HG03139 (cell line): ENCODE results near the gene UVRAG.
"Not testable (repeated sequence)": the region's sequence is repeated elsewhere in the genome, so short reads cannot be mapped to it uniquely, and the experiment has no call there.

Experiments used
- ATAC-seq: cut with Tn5 transposase; IDR thresholded peaks from one replicate; pipeline ENCODE4 v1.9.1; 2021; ENCODE audit not compliant: unreplicated experiment

UVRAG gene

DNA sequence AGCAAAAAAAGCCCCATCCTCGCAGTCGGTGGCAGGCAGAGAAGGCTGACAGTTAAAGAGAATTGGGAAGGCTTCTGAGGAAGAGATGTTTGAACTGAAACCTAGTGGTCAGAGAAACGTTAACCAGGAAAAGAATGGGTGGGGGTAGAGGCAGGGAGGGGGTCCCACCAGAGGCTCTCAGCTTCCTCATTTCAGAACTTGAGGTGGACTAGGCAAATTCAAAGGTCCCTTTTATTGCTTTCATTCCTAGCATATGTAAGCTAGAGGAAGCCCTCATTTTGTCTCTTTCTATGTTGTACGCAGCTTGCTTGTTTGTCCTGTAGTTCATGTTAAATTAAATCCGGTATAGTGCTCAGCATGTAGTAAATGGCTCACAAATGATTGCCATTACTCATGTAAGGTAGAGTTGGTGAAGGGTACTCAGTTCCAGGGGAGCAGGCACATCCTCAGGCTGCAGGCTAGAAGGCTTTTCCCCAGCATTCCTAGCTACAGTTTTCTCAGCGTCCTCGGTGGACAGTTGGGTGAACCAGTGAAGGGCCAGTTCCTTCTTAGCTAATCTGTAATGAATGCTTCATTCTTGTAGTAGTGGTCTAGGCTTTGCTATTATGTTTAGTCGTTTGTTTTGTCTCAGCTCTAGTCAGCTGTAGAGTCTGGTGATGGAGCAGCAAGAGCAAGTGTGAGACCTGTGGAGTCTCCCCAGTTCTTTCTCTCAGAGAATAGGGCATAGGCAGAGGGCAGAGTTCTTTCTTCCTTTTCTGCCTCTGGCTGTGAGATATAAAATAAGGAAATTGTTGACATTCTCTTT lies 58.6 kb downstream of the UVRAG start:
- ATAC-seq, result peak; percentile 77

- ATAC-seq, result no peak
These were observed 59.8 kb downstream of the UVRAG start for GRCh38 chr11:75874684-75875341.

DNA sequence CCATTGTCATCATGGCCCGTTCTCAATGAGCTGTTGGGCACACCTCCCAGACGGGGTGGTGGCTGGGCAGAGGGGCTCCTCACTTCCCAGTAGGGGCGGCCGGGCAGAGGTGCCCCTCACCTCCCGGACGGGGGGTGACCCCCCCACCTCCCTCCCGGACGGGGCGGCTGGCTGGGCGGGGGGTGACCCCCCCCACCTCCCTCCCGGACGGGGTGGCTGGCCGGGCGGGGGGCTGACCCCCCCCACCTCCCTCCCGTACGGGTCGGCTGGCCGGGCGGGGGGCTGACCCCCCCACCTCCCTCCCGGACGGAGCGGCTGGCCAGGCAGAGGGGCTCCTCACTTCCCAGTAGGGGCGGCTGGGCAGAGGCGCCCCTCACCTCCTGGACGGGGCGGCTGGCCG lies 62.3 kb downstream of the UVRAG start:
- not testable (repeated sequence) for ATAC-seq

- not testable (repeated sequence) for ATAC-seq
These were observed 62.9 kb downstream of the UVRAG start for GRCh38 chr11:75877931-75878330.

DNA sequence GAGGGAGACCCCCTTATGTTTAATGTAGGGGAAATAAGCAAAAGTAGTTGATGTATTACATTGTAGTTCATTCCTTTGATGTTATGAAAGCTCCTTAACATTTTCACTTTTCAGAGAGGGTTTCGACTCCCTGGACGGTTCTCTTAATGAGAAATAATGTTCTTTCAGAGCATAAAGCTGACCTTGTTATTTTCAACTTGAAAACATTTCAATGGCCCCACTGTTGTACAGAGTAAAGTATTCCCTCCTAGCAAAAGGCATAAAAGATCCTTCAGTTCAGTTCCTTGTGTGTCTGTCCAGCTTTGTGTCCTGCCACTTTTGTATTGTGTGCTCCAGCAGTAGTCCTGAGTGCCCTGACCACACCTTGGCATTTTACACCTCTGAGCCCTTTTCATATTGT lies 63.9 kb downstream of the UVRAG start:
- ATAC-seq, result no peak

GRCh38 chr11:75879737-75880136 lies 64.7 kb downstream of the UVRAG start:
- ATAC-seq, result no peak

GRCh38 chr11:75880343-75880742 lies 65.3 kb downstream of the UVRAG start:
- ATAC-seq, result not testable (repeated sequence)

DNA sequence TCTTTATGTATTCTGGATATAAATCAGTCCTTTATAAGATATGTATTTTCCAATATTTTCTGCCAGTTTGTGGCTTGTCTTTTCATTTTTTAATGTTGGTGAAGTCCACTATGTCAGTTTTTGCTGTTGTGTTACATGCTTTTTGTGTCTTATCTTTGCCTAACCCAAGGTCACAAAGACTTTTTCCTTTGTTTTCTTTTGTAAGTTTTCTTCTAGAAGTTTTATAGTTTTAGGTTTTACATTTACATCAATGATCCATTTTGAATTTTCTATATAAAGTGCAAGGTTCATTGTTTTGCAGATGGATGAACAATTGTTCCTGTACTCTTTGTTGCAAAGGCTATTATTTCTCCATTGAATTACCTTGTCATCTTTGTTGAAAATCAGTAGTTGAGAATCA lies 69.3 kb downstream of the UVRAG start:
- no peak for ATAC-seq

GRCh38 chr11:75888416-75888815 lies 73.4 kb downstream of the UVRAG start:
- no peak for ATAC-seq

- no peak for ATAC-seq
These were observed 77.1 kb downstream of the UVRAG start for GRCh38 chr11:75891947-75892739.

DNA sequence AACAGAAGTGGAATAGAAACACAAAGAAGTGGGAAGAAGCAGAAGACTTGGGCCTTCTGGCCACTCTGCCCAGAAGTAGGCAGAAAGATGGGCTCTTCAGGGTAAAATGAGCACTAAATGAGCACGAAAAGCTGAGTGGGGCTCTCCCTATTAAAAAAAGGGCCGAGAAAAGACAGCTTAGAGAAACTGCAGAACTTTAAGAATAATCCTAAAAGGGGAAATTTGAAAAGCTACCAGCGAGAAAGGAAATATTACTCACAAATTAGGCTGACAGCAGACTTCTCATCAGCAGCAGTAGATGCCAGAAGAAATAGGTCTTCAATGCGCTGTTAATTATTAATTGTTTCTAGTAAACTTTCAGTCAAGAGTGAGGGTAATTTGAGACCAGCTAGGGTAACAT lies 78.2 kb downstream of the UVRAG start:
- ATAC-seq, result no peak

- no peak for ATAC-seq
These were observed 79.1 kb downstream of the UVRAG start for GRCh38 chr11:75894036-75894585.

- ATAC-seq, result no peak
These were observed 81.9 kb downstream of the UVRAG start for GRCh38 chr11:75896843-75897419.

DNA sequence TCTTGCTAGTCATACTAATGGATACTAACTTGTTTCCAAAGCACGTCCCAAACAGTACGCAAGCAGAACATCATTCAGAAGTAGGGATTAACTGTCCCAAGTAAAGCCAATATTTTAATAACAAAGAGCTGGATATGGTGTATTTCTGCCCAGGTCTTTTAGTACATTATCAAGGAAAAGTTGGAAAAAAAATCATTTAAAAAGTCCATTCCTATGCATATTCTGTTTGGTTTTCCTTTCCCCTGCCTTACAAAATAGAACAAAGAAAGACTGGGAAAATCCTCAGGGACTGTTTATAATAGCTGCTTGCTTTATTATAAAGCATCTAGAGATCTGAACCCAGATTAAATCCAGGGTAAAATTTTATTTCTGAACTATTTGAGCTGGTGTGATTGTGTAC lies 83.9 kb downstream of the UVRAG start:
- no peak for ATAC-seq

DNA sequence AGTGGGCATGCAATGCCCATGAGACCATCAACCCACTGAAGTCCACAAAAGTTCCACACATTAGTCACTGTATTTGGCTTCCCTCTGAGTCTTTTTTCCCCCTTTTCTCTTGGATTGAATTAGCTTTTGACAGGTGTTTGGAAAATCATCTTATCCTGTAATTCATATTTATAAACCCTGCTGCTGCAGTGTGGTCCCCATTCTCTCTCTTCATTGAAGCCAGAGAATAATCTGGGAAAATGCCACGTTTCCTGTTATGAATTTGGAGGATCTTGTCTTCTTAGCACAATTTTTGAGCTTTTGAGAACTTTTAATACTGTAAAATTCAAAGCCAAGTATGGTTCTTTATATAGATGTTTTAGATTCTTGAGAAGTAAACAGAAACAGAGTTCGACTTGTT lies 84.8 kb downstream of the UVRAG start:
- no peak for ATAC-seq

DNA sequence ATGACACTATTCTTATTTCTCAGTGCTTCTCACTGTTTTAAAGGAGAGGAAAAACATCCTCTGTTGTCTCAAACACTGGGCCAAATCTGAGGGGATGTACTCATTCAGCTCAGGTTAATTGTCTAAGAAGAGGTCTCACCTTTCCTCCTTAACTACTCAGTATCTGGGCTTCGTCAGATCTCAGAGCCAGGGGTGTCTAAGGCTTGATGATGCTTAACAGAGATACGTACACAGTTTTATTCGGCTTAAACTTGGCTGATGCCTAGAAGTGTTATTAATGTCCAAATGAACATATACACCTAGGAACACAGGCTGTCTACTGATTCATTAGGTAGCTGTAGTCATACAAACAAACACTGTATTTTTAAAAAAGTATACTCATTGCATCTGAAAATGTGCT lies 85.8 kb downstream of the UVRAG start:
- no peak for ATAC-seq

DNA sequence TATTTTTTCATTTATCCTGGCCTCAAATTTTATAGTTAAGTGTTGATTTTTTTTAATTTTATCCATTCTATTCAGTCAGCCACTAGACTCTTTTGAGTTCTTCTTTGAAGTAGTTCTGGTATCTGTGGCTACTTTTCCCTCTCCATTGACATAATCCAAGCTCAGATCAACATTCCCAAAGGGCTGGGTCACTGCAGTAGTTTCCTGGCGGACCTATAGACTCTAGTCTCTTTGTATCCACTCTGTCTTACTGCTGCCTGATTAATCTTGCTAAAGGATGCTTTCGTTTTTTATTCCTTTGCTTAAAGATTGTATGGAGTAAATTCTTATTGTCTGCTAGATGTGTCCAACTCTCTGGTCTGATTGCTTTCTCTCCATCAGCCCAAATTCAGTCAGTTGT lies 87.6 kb downstream of the UVRAG start:
- ATAC-seq, result no peak

DNA sequence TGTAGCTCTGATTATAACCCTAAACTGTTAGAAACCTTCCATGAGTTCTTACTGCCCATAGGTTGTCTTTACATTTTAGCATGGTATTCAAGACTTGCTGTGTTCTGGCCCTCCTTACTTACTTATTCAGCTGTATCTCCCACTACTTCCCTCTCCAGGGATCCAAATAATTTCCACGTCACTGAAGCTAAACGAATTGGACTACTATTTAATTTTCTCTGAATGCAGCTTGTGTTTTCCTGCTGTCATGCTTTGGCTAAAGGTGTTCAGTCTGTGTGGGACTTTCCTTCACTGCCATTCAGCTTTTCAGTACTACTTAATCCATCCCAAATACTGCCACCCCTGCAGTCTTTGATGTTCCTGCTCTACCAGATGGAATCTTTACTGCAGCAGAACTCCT lies 88.3 kb downstream of the UVRAG start:
- no peak for ATAC-seq

GRCh38 chr11:75905434-75905833 lies 90.4 kb downstream of the UVRAG start:
- no peak for ATAC-seq

DNA sequence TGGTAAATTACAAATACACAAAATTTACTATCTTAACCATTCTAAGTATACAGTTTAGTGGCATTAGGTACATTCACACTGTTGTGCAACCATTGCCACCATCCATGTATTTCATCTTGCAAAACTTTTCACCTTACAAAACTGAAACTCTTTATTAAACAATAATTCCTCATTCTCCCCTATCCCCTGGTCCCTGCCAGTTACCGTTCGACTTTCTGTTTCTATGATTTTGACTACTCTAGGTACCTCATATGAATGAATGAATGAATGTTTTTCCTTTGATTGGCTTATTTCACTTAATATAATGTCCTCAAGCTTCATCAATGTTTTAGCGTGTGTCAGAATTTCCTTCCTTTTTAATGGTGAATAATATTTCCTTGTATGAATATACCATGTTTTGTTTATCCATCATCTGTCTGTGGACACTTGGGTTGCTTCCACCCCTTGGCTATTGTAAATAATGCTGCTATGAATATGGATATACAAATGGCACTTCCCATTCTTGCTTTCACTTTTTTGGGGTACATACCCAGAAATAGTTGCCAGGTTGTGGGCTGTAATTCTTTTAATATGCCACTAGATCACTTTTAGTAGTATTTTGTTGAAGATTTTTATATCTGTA lies 93.0 kb downstream of the UVRAG start:
- ATAC-seq, result no peak
